Naive thymus-derived CD4-positive, alpha-beta T cell (primary cell): ENCODE results near the gene B3GLCT. TPM values are rescaled to one million over a fixed set of nuclear protein-coding genes. Genes with fewer than 3 reads are reported as not detected.

Experiments
- ATAC-seq: fragments of 150-1000 bp; cut with Tn5 transposase; 2 replicates; pipeline ENCODE4 v1.10.0; 2021; ENCODE audit warnings: mild to moderate bottlenecking, moderate library complexity
- CTCF ChIA-PET: fragments of 350-600 bp; sonication (Branson Sonifier 250); formaldehyde crosslinking; loops from one replicate; lab custom pipeline; 2021; ENCODE audit warnings: antibody characterized with exemption; lab: Charles Lee
- POLR2A ChIA-PET: fragments of 350-600 bp; sonication (Branson Sonifier 250); formaldehyde crosslinking; loops from one replicate; lab custom pipeline; 2021; ENCODE audit warnings: antibody characterized with exemption, inconsistent platforms; lab: Charles Lee
- DNase-seq, 9 donors: peaks; one replicate each; pipeline versions ENCODE4 v3.0.0 to v3.0.0-alpha.2; 2020 to 2022; ENCODE audit warnings: mixed read lengths in 1 of 9
- H3K27ac ChIP-seq: one replicate; pipeline ENCODE4 v1.7.0; 2013; ENCODE audit warnings: mild to moderate bottlenecking, low read depth, low read length, moderate library complexity
- H3K27me3 ChIP-seq, 2 donors: one replicate each; pipeline ENCODE4 v1.7.0; 2013; ENCODE audit warnings: low read length in 2 of 2, mild to moderate bottlenecking in 2 of 2, moderate library complexity in 2 of 2; ENCODE audit not compliant: control insufficient read depth in 2 of 2, insufficient read depth in 2 of 2
- H3K36me3 ChIP-seq, 3 experiments: 1 replicate in 2 of 3; 2 replicates in 1 of 3; pipeline ENCODE4 v1.7.0; 2013; ENCODE audit warnings: low read length in 3 of 3, mild to moderate bottlenecking in 3 of 3, moderate library complexity in 1 of 3; ENCODE audit not compliant: insufficient read depth in 3 of 3, control insufficient read depth in 2 of 3
- H3K4me1 ChIP-seq, 2 donors: one replicate each; pipeline ENCODE4 v1.7.0; 2013; ENCODE audit warnings: low read length in 2 of 2, mild to moderate bottlenecking in 2 of 2, moderate library complexity in 1 of 2; ENCODE audit not compliant: control insufficient read depth in 2 of 2, insufficient read depth in 2 of 2
- H3K4me3 ChIP-seq: 2 replicates; pipeline ENCODE4 v1.7.0; 2013; ENCODE audit warnings: mild to moderate bottlenecking, low read length
- H3K9me3 ChIP-seq, 3 experiments: 1 replicate in 2 of 3; 2 replicates in 1 of 3; pipeline ENCODE4 v1.7.0; 2013; ENCODE audit warnings: low read length in 3 of 3; ENCODE audit not compliant: control insufficient read depth in 2 of 3
- H3K27ac Mint-ChIP-seq, 9 donors: one replicate each; pipeline ENCODE4 v1.8.0; 2020 to 2022; ENCODE audit warnings: mixed read lengths in 9 of 9, mild to moderate bottlenecking in 8 of 9, moderate library complexity in 5 of 9, inconsistent platforms in 2 of 9
- H3K27me3 Mint-ChIP-seq, 5 donors: one replicate each; pipeline ENCODE4 v1.8.0; 2021 to 2022; ENCODE audit warnings: mixed read lengths in 5 of 5, mild to moderate bottlenecking in 1 of 5
- H3K36me3 Mint-ChIP-seq, 5 donors: one replicate each; pipeline ENCODE4 v1.8.0; 2020 to 2022; ENCODE audit warnings: mixed read lengths in 5 of 5, mild to moderate bottlenecking in 3 of 5, inconsistent platforms in 1 of 5
- H3K4me1 Mint-ChIP-seq, 7 donors: one replicate each; pipeline ENCODE4 v1.8.0; 2020 to 2022; ENCODE audit warnings: mixed read lengths in 7 of 7, mild to moderate bottlenecking in 3 of 7, inconsistent platforms in 1 of 7
- H3K4me3 Mint-ChIP-seq, 10 donors: one replicate each; pipeline ENCODE4 v1.8.0; 2020 to 2022; ENCODE audit warnings: mild to moderate bottlenecking in 10 of 10, mixed read lengths in 10 of 10, moderate library complexity in 6 of 10, inconsistent platforms in 2 of 10
- H3K9me3 Mint-ChIP-seq, 11 donors: one replicate each; pipeline ENCODE4 v1.8.0; 2020 to 2022; ENCODE audit warnings: mixed read lengths in 11 of 11, mild to moderate bottlenecking in 4 of 11, inconsistent platforms in 1 of 11, moderate library complexity in 1 of 11
- intact Hi-C, 2 donors: fragments of 100-400 bp; cut with micrococcal nuclease; formaldehyde crosslinking; loops; one replicate each; pipeline ENCODE4 v1.15.1; 2023
- polyA plus RNA-seq, 2 donors: library from polyadenylated mRNA; unstranded; fragments of 300-500 nt; fragmentation: Illumina TruSeq; gene quantifications; one replicate each; pipeline ENCODE4 v1.2.3, GENCODE V29; 2021
- total RNA-seq, 6 experiments: library from RNA in 5 of 6; stranded (reverse) in 5 of 6; gene quantifications; 1 replicate in 5 of 6; 2 replicates in 1 of 6; pipeline ENCODE4 v1.2.3 and lab custom pipeline; 2021 to 2026

The B3GLCT gene
- total and polyA plus RNA-seq, 7 experiments from 2014 or later, result 3.7 to 5.3 (median 4.5) TPM

GRCh38 chr13:31245598-31246373 lies 46.0 kb downstream of the B3GLCT start:
- no peaks in the 10 kb centered on the region for H3K9me3 Mint-ChIP-seq
- Histone ChIP-seq H3K4me1 (no peaks in the 10 kb centered on the region), H3K4me3 (no peak overlapping the region), H3K9me3 (no peaks in the 10 kb centered on the region), H3K27ac (no peak overlapping the region), H3K36me3 (no peaks in the 10 kb centered on the region), H3K27me3 (no peaks in the 10 kb centered on the region)
- no peak overlapping the region for H3K4me3 Mint-ChIP-seq
- no peaks in the 10 kb centered on the region for H3K4me1 Mint-ChIP-seq
- POLR2A ChIA-PET, result no interaction called here
- no peak overlapping the region for H3K27ac Mint-ChIP-seq
- H3K36me3 Mint-ChIP-seq, result peaks cover 0 to 40% (median 29%) of the 10 kb centered on the region in 5 donors
- no peak for ATAC-seq
- H3K27me3 Mint-ChIP-seq, result no peaks in the 10 kb centered on the region
- DNase-seq, result no peak
- intact Hi-C loops, result no loop called here
- CTCF ChIA-PET, result no interaction called here

- intact Hi-C loops, result no loop called here
- CTCF ChIA-PET, result no interaction called here
These were observed 47.1 kb downstream of the B3GLCT start for GRCh38 chr13:31246918-31247317.

GRCh38 chr13:31248361-31248760 lies 48.6 kb downstream of the B3GLCT start:
- H3K36me3 Mint-ChIP-seq, result peaks cover 2 to 53% (median 36%) of the 10 kb centered on the region in 5 donors
- no peaks in the 10 kb centered on the region for H3K36me3 ChIP-seq
- H3K27me3 ChIP-seq, result no peaks in the 10 kb centered on the region
- H3K4me1 ChIP-seq, result no peaks in the 10 kb centered on the region
- H3K4me1 Mint-ChIP-seq, result no peaks in the 10 kb centered on the region
- no peak overlapping the region for H3K27ac ChIP-seq
- no peak overlapping the region for H3K4me3 ChIP-seq
- ATAC-seq (no peak), DNase-seq (no peak)
- no peaks in the 10 kb centered on the region for H3K27me3 Mint-ChIP-seq
- no peak overlapping the region for H3K4me3 Mint-ChIP-seq
- H3K9me3 ChIP-seq, result no peaks in the 10 kb centered on the region
- intact Hi-C loops, result no loop called here
- H3K9me3 Mint-ChIP-seq, result peaks cover 4 to 18% (median 11%) of the 10 kb centered on the region in 11 donors
- POLR2A ChIA-PET, result no interaction called here
- H3K27ac Mint-ChIP-seq, result no peak overlapping the region
- CTCF ChIA-PET, result no interaction called here

More at GRCh38 chr13:31246918-31247317, 47.1 kb downstream of the B3GLCT start:
- ATAC-seq (no peak), DNase-seq (no peak)
- POLR2A ChIA-PET, result no interaction called here
- no peak overlapping the region for H3K27ac Mint-ChIP-seq
- Histone ChIP-seq H3K4me3 (no peak overlapping the region), H3K27me3 (no peaks in the 10 kb centered on the region), H3K4me1 (no peaks in the 10 kb centered on the region), H3K27ac (no peak overlapping the region), H3K9me3 (no peaks in the 10 kb centered on the region), H3K36me3 (no peaks in the 10 kb centered on the region)
- H3K4me1 Mint-ChIP-seq, result no peaks in the 10 kb centered on the region
- peaks cover 2 to 48% (median 36%) of the 10 kb centered on the region in 5 donors for H3K36me3 Mint-ChIP-seq
- no peak overlapping the region for H3K4me3 Mint-ChIP-seq
- H3K9me3 Mint-ChIP-seq, result peaks cover 0 to 9% (median 5%) of the 10 kb centered on the region in 11 donors
- no peaks in the 10 kb centered on the region for H3K27me3 Mint-ChIP-seq

- no peaks in the 10 kb centered on the region for H3K4me1 Mint-ChIP-seq
- Histone ChIP-seq H3K4me3 (no peak overlapping the region), H3K9me3 (no peaks in the 10 kb centered on the region), H3K27me3 (no peaks in the 10 kb centered on the region), H3K36me3 (no peaks in the 10 kb centered on the region), H3K4me1 (no peaks in the 10 kb centered on the region), H3K27ac (no peak overlapping the region)
- H3K9me3 Mint-ChIP-seq, result peaks cover 6 to 25% (median 16%) of the 10 kb centered on the region in 11 donors
- no peak overlapping the region for H3K27ac Mint-ChIP-seq
- H3K27me3 Mint-ChIP-seq, result no peaks in the 10 kb centered on the region
- ATAC-seq (no peak), DNase-seq (no peak)
- H3K36me3 Mint-ChIP-seq, result peaks cover 2 to 51% (median 36%) of the 10 kb centered on the region in 5 donors
- ChIA-PET CTCF (no interaction called here), POLR2A (interaction anchor here (0.7 kb wide), 1 partner anchor 341 kb away, joined by 3 read pairs; no protein-coding TSS in a partner anchor)
- no peak overlapping the region for H3K4me3 Mint-ChIP-seq
- intact Hi-C loops, result no loop called here
These were observed 49.3 kb downstream of the B3GLCT start for GRCh38 chr13:31248965-31249539.

- ChIA-PET CTCF (no interaction called here), POLR2A (no interaction called here)
- DNase-seq (no peak), ATAC-seq (no peak)
- peaks cover 10 to 36% (median 16%) of the 10 kb centered on the region in 11 donors for H3K9me3 Mint-ChIP-seq
- intact Hi-C loops, result no loop called here
- H3K4me3 ChIP-seq, result no peak overlapping the region
- no peaks in the 10 kb centered on the region for H3K4me1 Mint-ChIP-seq
- H3K27me3 ChIP-seq, result no peaks in the 10 kb centered on the region
- H3K4me1 ChIP-seq, result no peaks in the 10 kb centered on the region
- no peak overlapping the region for H3K27ac ChIP-seq
- no peaks in the 10 kb centered on the region for H3K27me3 Mint-ChIP-seq
- no peaks in the 10 kb centered on the region for H3K36me3 ChIP-seq
- H3K4me3 Mint-ChIP-seq, result no peak overlapping the region
- H3K36me3 Mint-ChIP-seq, result peaks cover 2 to 53% (median 36%) of the 10 kb centered on the region in 5 donors
- H3K27ac Mint-ChIP-seq, result no peak overlapping the region
- H3K9me3 ChIP-seq, result no peaks in the 10 kb centered on the region
These were observed 50.7 kb downstream of the B3GLCT start for GRCh38 chr13:31250435-31250834.

GRCh38 chr13:31261241-31261640 lies 61.5 kb downstream of the B3GLCT start:
- CTCF ChIA-PET, result no interaction called here
- Histone ChIP-seq H3K27me3 (no peaks in the 10 kb centered on the region), H3K9me3 (peaks cover 0 to 21% (median 0%) of the 10 kb centered on the region in 3 experiments), H3K27ac (no peak overlapping the region), H3K36me3 (peaks cover 0 to 8% (median 0%) of the 10 kb centered on the region in 3 experiments), H3K4me3 (no peak overlapping the region), H3K4me1 (no peaks in the 10 kb centered on the region)
- H3K4me3 Mint-ChIP-seq, result no peak overlapping the region
- no peak overlapping the region for H3K27ac Mint-ChIP-seq
- POLR2A ChIA-PET, result no interaction called here
- no peaks in the 10 kb centered on the region for H3K4me1 Mint-ChIP-seq
- ATAC-seq, result no peak
- H3K9me3 Mint-ChIP-seq, result peaks cover 0 to 6% (median 3%) of the 10 kb centered on the region in 11 donors
- intact Hi-C loops, result no loop called here
- no peaks in the 10 kb centered on the region for H3K27me3 Mint-ChIP-seq
- no peak for DNase-seq
- peaks cover 2 to 51% (median 36%) of the 10 kb centered on the region in 5 donors for H3K36me3 Mint-ChIP-seq
